ENCODE data around the gene ASAP3. TPM values are rescaled to one million over a fixed set of nuclear protein-coding genes. Genes with fewer than 3 reads are reported as not detected.

Gene ASAP3
- 1 to 10 TPM in 1 of 2 donors, under 1 TPM in 1; 0.37 to 1.0 TPM for total RNA-seq

GRCh38 chr1:23483321-23484252 lies at the start of gene ASAP3:
TSS of gene ASAP3 (minus strand) at chr1:23484179. CDS start at chr1:23484133, 46 bp downstream.
- peak within 1 kb of the TSS; percentile 86 for H3K4me3 Mint-ChIP-seq
- ATAC-seq (replicated peaks): peak; percentile 60
- H3K27ac Mint-ChIP-seq: peak within 1 kb of the TSS; percentile 36
- H3K4me1 Mint-ChIP-seq: peaks cover 7% of the 10 kb centered on the region
- H3K27me3 Mint-ChIP-seq: peaks cover 12% of the 10 kb centered on the region
- no peaks in the 10 kb centered on the region for H3K9me3 Mint-ChIP-seq
- H3K36me3 Mint-ChIP-seq (ENCODE audit: low read depth): no peaks in the 10 kb centered on the region

GRCh38 chr1:23533246-23534023 lies 49.5 kb upstream of the ASAP3 start:
- Mint-ChIP-seq H3K4me3 (peak overlapping the region; percentile 83), H3K27ac (peak overlapping the region; percentile 76), H3K9me3 (no peaks in the 10 kb centered on the region), H3K27me3 (no peaks in the 10 kb centered on the region), H3K36me3 (ENCODE audit: low read depth) (no peaks in the 10 kb centered on the region), H3K4me1 (peaks cover 33% of the 10 kb centered on the region)
- ATAC-seq (replicated peaks): peak; percentile 70

GRCh38 chr1:23531562-23532094 lies 47.6 kb upstream of the ASAP3 start:
- no peak for ATAC-seq (replicated peaks)
- H3K9me3 Mint-ChIP-seq: no peaks in the 10 kb centered on the region
- H3K27ac Mint-ChIP-seq: peak overlapping the region; percentile 87
- H3K36me3 Mint-ChIP-seq (ENCODE audit: low read depth): no peaks in the 10 kb centered on the region
- H3K4me1 Mint-ChIP-seq: peaks cover 37% of the 10 kb centered on the region
- H3K4me3 Mint-ChIP-seq: peak overlapping the region; percentile 83
- H3K27me3 Mint-ChIP-seq: no peaks in the 10 kb centered on the region

- no peaks in the 10 kb centered on the region for H3K36me3 Mint-ChIP-seq (ENCODE audit: low read depth)
- peak within 1 kb of the TSS; percentile 83 for H3K4me3 Mint-ChIP-seq
- H3K9me3 Mint-ChIP-seq: no peaks in the 10 kb centered on the region
- H3K27ac Mint-ChIP-seq: peak within 1 kb of the TSS; percentile 87
- ATAC-seq (replicated peaks): peak; percentile 50
- H3K27me3 Mint-ChIP-seq: no peaks in the 10 kb centered on the region
- peaks cover 44% of the 10 kb centered on the region for H3K4me1 Mint-ChIP-seq
Observed at GRCh38 chr1:23530747-23531561, 47.0 kb upstream of the ASAP3 start, which contains the start of gene E2F2. TSS of gene E2F2 (minus strand) at chr1:23531233. CDS start at chr1:23530793, 440 bp downstream.

DNA sequence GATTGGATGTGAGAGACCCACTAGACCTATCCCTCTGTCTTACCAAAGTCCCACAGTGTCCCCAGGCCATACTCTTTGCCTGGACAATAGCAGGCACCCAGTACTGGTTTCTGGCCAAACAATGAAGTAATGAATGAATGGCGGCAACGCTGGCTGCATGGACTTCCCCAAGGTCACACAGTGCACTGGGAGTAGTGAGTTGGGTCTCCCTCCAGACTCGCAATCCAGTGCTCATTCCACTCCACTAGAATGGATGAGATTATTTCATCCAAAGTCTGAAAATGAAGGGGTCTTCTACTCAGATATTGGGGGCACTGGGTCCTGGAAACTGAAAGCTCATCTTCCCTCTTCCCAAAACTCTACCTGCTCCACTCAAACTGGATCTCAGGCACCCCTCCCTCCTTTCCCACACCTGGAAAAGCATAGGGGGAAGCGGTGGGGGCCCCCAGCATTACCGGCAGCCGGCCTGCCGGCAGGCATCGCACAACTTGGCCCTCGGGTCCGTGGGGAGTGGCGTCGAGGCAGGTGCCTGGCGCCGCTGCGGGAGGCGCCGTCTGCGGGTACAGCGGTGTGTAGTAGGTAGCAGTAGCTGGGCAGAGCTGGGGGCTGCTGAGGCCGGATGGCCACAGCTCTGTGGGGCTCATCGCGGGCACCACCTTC lies 46.2 kb upstream of the ASAP3 start:
- peak; percentile 11 for ATAC-seq (replicated peaks)
- no peaks in the 10 kb centered on the region for H3K36me3 Mint-ChIP-seq (ENCODE audit: low read depth)
- no peaks in the 10 kb centered on the region for H3K9me3 Mint-ChIP-seq
- H3K4me3 Mint-ChIP-seq: peak overlapping the region; percentile 83
- peaks cover 51% of the 10 kb centered on the region for H3K4me1 Mint-ChIP-seq
- H3K27me3 Mint-ChIP-seq: no peaks in the 10 kb centered on the region
- peak overlapping the region; percentile 15 for H3K27ac Mint-ChIP-seq

- H3K27ac Mint-ChIP-seq: peak overlapping the region; percentile 38
- H3K36me3 Mint-ChIP-seq (ENCODE audit: low read depth): no peaks in the 10 kb centered on the region
- H3K27me3 Mint-ChIP-seq: no peaks in the 10 kb centered on the region
- no peaks in the 10 kb centered on the region for H3K9me3 Mint-ChIP-seq
- no peak for ATAC-seq (replicated peaks)
- H3K4me3 Mint-ChIP-seq: peak overlapping the region; percentile 83
- H3K4me1 Mint-ChIP-seq: peaks cover 54% of the 10 kb centered on the region
Observed at GRCh38 chr1:23529146-23530086, 45.4 kb upstream of the ASAP3 start.

GRCh38 chr1:23528250-23528978 lies 44.4 kb upstream of the ASAP3 start:
- peak overlapping the region; percentile 83 for H3K4me3 Mint-ChIP-seq
- H3K27ac Mint-ChIP-seq: peak overlapping the region; percentile 38
- peak; percentile 78 for ATAC-seq (replicated peaks)

GRCh38 chr1:23527900-23528249 lies 43.9 kb upstream of the ASAP3 start:
- no peaks in the 10 kb centered on the region for H3K9me3 Mint-ChIP-seq
- no peaks in the 10 kb centered on the region for H3K27me3 Mint-ChIP-seq
- peak overlapping the region; percentile 83 for H3K4me3 Mint-ChIP-seq
- peak; percentile 14 for ATAC-seq (replicated peaks)
- peaks cover 44% of the 10 kb centered on the region for H3K4me1 Mint-ChIP-seq
- H3K36me3 Mint-ChIP-seq (ENCODE audit: low read depth): no peaks in the 10 kb centered on the region
- H3K27ac Mint-ChIP-seq: no peak overlapping the region

More at GRCh38 chr1:23528250-23528978, 44.4 kb upstream of the ASAP3 start:
- peaks cover 50% of the 10 kb centered on the region for H3K4me1 Mint-ChIP-seq
- H3K27me3 Mint-ChIP-seq: no peaks in the 10 kb centered on the region
- H3K36me3 Mint-ChIP-seq (ENCODE audit: low read depth): no peaks in the 10 kb centered on the region
- H3K9me3 Mint-ChIP-seq: no peaks in the 10 kb centered on the region

DNA sequence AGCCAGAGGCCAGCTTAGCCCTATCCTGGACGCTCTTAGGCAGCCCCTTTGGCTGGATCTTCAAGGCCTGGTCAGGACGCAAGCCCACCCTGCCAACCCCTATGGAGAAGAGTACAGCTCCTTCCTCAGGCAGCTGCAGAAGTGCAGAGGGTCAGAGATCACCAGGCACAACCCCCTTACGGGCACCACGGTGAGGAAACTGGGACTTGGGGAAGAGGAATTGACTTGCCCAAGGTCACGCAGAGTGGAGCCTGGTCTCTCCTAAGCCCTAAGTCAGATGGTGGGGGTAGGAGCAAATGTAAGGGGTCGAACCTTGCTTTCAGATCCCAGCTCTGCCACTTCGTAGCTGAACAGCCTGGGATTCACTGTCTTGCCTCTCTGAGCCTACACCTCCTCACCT lies 43.4 kb upstream of the ASAP3 start:
- Mint-ChIP-seq H3K4me1 (peaks cover 47% of the 10 kb centered on the region), H3K4me3 (peak overlapping the region; percentile 83), H3K27me3 (no peaks in the 10 kb centered on the region), H3K9me3 (no peaks in the 10 kb centered on the region), H3K36me3 (ENCODE audit: low read depth) (no peaks in the 10 kb centered on the region), H3K27ac (no peak overlapping the region)
- ATAC-seq (replicated peaks): no peak

- no peaks in the 10 kb centered on the region for H3K27me3 Mint-ChIP-seq
- peaks cover 5% of the 10 kb centered on the region for H3K36me3 Mint-ChIP-seq (ENCODE audit: low read depth)
- H3K4me1 Mint-ChIP-seq: peaks cover 49% of the 10 kb centered on the region
- H3K27ac Mint-ChIP-seq: peak overlapping the region; percentile 76
- no peak for ATAC-seq (replicated peaks)
- H3K9me3 Mint-ChIP-seq: no peaks in the 10 kb centered on the region
- peak overlapping the region; percentile 83 for H3K4me3 Mint-ChIP-seq
Observed at GRCh38 chr1:23526329-23527041, 42.5 kb upstream of the ASAP3 start.

DNA sequence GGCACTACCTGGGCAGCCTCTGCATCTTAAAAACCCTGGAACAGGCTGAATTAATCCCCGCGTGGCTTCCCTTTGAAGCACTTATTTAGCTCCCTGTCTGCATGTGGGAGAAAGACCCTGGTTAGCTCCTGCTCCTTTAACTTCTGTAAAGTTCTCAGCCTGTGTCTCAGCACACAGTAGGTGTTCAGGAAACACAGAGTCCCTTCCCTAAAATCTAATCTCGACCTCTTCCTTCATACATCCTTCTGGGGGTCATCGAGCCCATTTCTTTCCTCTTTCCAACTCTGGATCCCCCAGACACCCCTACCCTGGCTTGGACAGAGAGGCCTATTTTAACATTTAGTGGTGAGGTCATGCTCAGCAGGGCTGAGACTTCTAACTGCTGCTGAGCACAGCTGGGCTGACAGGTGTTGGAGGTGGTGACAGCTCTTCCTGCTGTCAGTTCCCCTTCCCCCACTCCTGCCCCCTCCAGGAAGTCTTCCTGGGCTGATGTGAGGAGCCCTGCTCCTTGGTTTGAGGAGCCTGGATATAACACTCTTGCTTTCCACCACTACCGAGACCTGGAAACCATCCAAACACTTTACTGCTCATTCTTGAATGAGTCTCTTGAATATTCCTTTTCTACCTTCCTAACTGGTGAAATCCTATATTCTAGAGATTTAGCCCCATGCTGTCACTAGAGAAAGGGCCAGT lies 41.7 kb upstream of the ASAP3 start:
- no peaks in the 10 kb centered on the region for H3K9me3 Mint-ChIP-seq
- ATAC-seq (replicated peaks): no peak
- peak overlapping the region; percentile 76 for H3K27ac Mint-ChIP-seq
- H3K4me3 Mint-ChIP-seq: peak overlapping the region; percentile 83
- H3K27me3 Mint-ChIP-seq: no peaks in the 10 kb centered on the region
- peaks cover 49% of the 10 kb centered on the region for H3K4me1 Mint-ChIP-seq
- peaks cover 8% of the 10 kb centered on the region for H3K36me3 Mint-ChIP-seq (ENCODE audit: low read depth)

All from activated T-helper 17 cell treated with anti-CD3 and anti-CD28 coated beads, Interleukin-2, amount 50 U/mL, for 72 hours (primary cell).